SU-DHL-6 (cell line): ENCODE results near the gene EPS8L1.

Source experiments
- H2AFZ ChIP-seq: fragments of 200-600 bp; sonication (generic); 2 replicates; pipeline ENCODE4 v1.6.1; 2014; ENCODE audit warnings: low read depth, mild to moderate bottlenecking, moderate library complexity, mixed read lengths, antibody characterized with exemption, low read length; ENCODE audit not compliant: severe bottlenecking
- H3F3A ChIP-seq: fragments of 200-600 bp; shearing (Covaris generic); 2 replicates; pipeline ENCODE4 v1.6.0; 2016; ENCODE audit warnings: antibody characterized with exemption, mild to moderate bottlenecking; ENCODE audit not compliant: insufficient read depth
- H3K27ac ChIP-seq: fragments of 200-600 bp; sonication (generic); 2 replicates; pipeline ENCODE4 v1.5.1; 2016; ENCODE audit warnings: low read depth, mild to moderate bottlenecking, low read length, moderate library complexity, mixed read lengths
- H3K27me3 ChIP-seq: fragments of 200-600 bp; sonication (generic), shearing (Covaris generic); 2 replicates; pipeline ENCODE4 v1.6.0; 2014; ENCODE audit warnings: mild to moderate bottlenecking, low read length
- H3K36me3 ChIP-seq: fragments of 200-600 bp; sonication (generic); 2 replicates; pipeline ENCODE4 v1.6.1; 2014; ENCODE audit warnings: mild to moderate bottlenecking, low read length, mixed read lengths
- H3K4me2 ChIP-seq: fragments of 300-600, 200-600 bp; shearing (Covaris generic), sonication (generic); 2 replicates; pipeline ENCODE4 v1.6.0; 2014; ENCODE audit warnings: low read length, low read depth, mild to moderate bottlenecking; ENCODE audit not compliant: poor library complexity, severe bottlenecking
- H3K4me3 ChIP-seq: fragments of 200-600 bp; sonication (generic); 2 replicates; pipeline ENCODE4 v1.5.1; 2014; ENCODE audit warnings: antibody characterized with exemption, low read length, mild to moderate bottlenecking, mixed read lengths; ENCODE audit not compliant: insufficient read depth, poor library complexity, severe bottlenecking
- H3K79me2 ChIP-seq: fragments of 200-600 bp; sonication (generic); 2 replicates; pipeline ENCODE4 v1.6.1; 2014; ENCODE audit warnings: mild to moderate bottlenecking, low read length, moderate library complexity; ENCODE audit not compliant: insufficient read depth
- H3K9ac ChIP-seq: fragments of 200-600 bp; sonication (generic); 2 replicates; pipeline ENCODE4 v1.7.0; 2014; ENCODE audit warnings: mild to moderate bottlenecking, low read length
- H3K9me2 ChIP-seq: fragments of 200-600 bp; sonication (generic); replicated peaks from 2 replicates; pipeline ENCODE4 v1.6.1; 2014; ENCODE audit warnings: low read length; ENCODE audit not compliant: insufficient read depth
- H3K9me3 ChIP-seq: fragments of 200-600 bp; sonication (generic); 2 replicates; pipeline ENCODE4 v1.6.1; 2014; ENCODE audit warnings: low read length, mixed read lengths; ENCODE audit not compliant: insufficient read depth
- H4K20me1 ChIP-seq: fragments of 200-600 bp; sonication (generic); 2 replicates; pipeline ENCODE4 v1.6.1; 2014; ENCODE audit warnings: low read depth, mild to moderate bottlenecking, antibody characterized with exemption, low read length, moderate library complexity, mixed read lengths
- CTCF ChIP-seq: fragments of 200-600 bp; sonication (generic); IDR thresholded peaks from one replicate; pipeline ENCODE4 v1.5.1; 2017; ENCODE audit warnings: antibody characterized with exemption, mild to moderate bottlenecking, low read length, moderate library complexity; ENCODE audit not compliant: insufficient read depth, poor library complexity, severe bottlenecking
- EZH2phosphoT487 ChIP-seq: fragments of 200-600 bp; sonication (generic), shearing (Covaris generic); conservative IDR thresholded peaks from 2 replicates; pipeline ENCODE4 v1.6.1; 2018; ENCODE audit warnings: mild to moderate bottlenecking, antibody characterized with exemption, low read length, moderate library complexity, mixed read lengths

The EPS8L1 gene

DNA sequence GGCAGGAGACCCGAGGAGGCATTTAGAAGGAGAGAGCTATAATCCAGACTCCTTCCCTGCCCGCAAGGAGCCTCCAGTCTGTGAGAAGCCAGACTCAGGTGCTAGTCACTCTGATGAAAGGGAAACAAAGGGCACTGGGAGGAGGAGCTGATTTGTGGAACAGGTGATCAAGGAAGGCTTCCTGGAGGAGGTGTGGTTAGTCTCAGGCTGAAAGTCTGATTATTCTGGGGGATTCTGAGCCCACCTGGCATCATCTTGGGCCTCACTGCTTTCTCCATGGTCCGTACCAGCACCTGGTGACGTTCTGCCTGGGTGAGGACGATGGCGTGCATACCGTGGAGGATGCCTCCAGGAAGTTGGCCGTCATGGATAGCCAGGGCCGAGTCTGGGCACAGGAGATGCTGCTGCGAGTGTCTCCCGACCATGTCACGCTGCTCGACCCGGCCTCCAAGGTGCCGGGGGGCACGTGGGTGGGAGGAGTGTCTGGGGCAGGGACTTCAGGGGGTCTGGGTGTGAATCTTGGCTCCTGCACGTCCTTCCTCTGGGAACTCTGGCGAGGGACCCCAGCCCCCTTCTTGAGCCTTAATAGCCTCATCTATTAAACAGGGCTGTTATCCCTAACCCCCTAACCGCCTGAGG lies 3.9 kb downstream of the EPS8L1 start:
- Histone ChIP-seq H3K27ac (no peak overlapping the region), H3K4me3 (no peak overlapping the region), H4K20me1 (no peaks in the 10 kb centered on the region), H3K79me2 (no peaks in the 10 kb centered on the region), H3K9me3 (no peaks in the 10 kb centered on the region), H3K4me2 (no peak overlapping the region), H2AFZ (no peak overlapping the region), H3K9ac (no peak overlapping the region), H3F3A (no peaks in the 10 kb centered on the region), H3K9me2 (no peaks in the 10 kb centered on the region), H3K27me3 (no peaks in the 10 kb centered on the region), H3K36me3 (no peaks in the 10 kb centered on the region)
- no peak for TF ChIP-seq EZH2phosphoT487
- no peak for TF ChIP-seq CTCF

GRCh38 chr19:55080121-55080967 lies 4.7 kb downstream of the EPS8L1 start:
- no peaks in the 10 kb centered on the region for H4K20me1 ChIP-seq
- peak overlapping the region; percentile 50 for H3K4me2 ChIP-seq
- peak overlapping the region; percentile 50 for H3K4me3 ChIP-seq
- no peaks in the 10 kb centered on the region for H3K36me3 ChIP-seq
- H3K9me2 ChIP-seq: no peaks in the 10 kb centered on the region
- H3K9me3 ChIP-seq: no peaks in the 10 kb centered on the region
- H3K9ac ChIP-seq: peak overlapping the region; percentile 41
- H2AFZ ChIP-seq: no peak overlapping the region
- H3K27me3 ChIP-seq: no peaks in the 10 kb centered on the region
- H3F3A ChIP-seq: 0 out of 2 replicates have a peak, but pooled peaks cover 5% of the 10 kb centered on the region
- H3K27ac ChIP-seq: no peak overlapping the region
- H3K79me2 ChIP-seq: no peaks in the 10 kb centered on the region
- TF ChIP-seq EZH2phosphoT487: no peak

GRCh38 chr19:55080968-55081769 lies 5.5 kb downstream of the EPS8L1 start:
- no peak overlapping the region for H2AFZ ChIP-seq

More at GRCh38 chr19:55080968-55081769, 5.5 kb downstream of the EPS8L1 start:
- no peaks in the 10 kb centered on the region for H3K27me3 ChIP-seq
- H4K20me1 ChIP-seq: no peaks in the 10 kb centered on the region
- H3K9ac ChIP-seq: peak overlapping the region; percentile 41
- H3K4me3 ChIP-seq: peak overlapping the region; percentile 50
- H3K27ac ChIP-seq: no peak overlapping the region
- no peak for TF ChIP-seq EZH2phosphoT487
- no peak for TF ChIP-seq CTCF
- no peaks in the 10 kb centered on the region for H3K79me2 ChIP-seq
- H3K36me3 ChIP-seq: no peaks in the 10 kb centered on the region
- no peaks in the 10 kb centered on the region for H3K9me2 ChIP-seq
- H3K4me2 ChIP-seq: peak overlapping the region; percentile 50
- H3F3A ChIP-seq: 0 out of 2 replicates have a peak, but pooled peaks cover 11% of the 10 kb centered on the region
- H3K9me3 ChIP-seq: no peaks in the 10 kb centered on the region
